Body of pancreas (tissue), 4 donors: ENCODE results near the gene RXRA.

Source experiments
- POLR2A ChIP-seq, 3 donors: fragments of 450-650 bp; IDR thresholded peaks; one replicate each; pipeline ENCODE4 v1.6.1; 2016; ENCODE audit warnings: antibody characterized with exemption in 3 of 3, mild to moderate bottlenecking in 2 of 3
- TF ChIP-seq, protein P1 (sequence below), 7 experiments: fragments of 450-650 bp in 4 of 7; fragments of 200-600 bp in 3 of 7; sonication (generic) in 3 of 7; IDR thresholded peaks; one replicate each; pipeline ENCODE4 v1.5.1; 2016 to 2019; ENCODE audit warnings: antibody characterized with exemption in 7 of 7

DNA sequence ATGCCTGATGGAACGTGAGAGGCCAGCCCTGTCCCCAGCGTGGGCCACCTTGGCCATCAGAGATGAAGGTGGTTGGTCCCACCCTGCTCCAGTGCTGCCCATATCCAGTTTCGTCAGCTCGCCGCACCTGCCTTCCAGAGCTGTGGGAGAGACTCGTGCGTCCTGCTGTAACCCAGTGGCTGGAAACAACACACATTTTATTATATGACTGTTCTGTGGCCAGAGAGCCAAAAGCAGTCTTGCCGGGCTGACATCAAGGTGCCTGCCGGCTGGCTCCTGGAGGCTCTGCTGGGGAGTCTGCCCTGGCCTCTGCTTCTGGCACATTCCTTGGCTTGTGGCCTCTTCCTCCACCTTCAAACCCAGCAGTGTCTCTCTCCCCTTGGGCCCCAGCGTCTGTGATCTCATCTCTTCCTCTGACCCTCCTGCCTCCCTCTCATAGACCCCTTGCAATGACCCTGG, 94.7 kb downstream of the RXRA start:
- TF ChIP-seq, protein P1, sequence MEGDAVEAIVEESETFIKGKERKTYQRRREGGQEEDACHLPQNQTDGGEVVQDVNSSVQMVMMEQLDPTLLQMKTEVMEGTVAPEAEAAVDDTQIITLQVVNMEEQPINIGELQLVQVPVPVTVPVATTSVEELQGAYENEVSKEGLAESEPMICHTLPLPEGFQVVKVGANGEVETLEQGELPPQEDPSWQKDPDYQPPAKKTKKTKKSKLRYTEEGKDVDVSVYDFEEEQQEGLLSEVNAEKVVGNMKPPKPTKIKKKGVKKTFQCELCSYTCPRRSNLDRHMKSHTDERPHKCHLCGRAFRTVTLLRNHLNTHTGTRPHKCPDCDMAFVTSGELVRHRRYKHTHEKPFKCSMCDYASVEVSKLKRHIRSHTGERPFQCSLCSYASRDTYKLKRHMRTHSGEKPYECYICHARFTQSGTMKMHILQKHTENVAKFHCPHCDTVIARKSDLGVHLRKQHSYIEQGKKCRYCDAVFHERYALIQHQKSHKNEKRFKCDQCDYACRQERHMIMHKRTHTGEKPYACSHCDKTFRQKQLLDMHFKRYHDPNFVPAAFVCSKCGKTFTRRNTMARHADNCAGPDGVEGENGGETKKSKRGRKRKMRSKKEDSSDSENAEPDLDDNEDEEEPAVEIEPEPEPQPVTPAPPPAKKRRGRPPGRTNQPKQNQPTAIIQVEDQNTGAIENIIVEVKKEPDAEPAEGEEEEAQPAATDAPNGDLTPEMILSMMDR (IDR thresholded peaks at IDR 0.05), result no peak
- no peak for TF ChIP-seq POLR2A (IDR thresholded peaks at IDR 0.05)
